Stimulated activated CD4-positive, alpha-beta T cell treated with anti-CD3 and anti-CD28 coated beads, Interleukin-15, amount 100 ng/mL, for 48 hours (primary cell): ENCODE measurements around the gene NELFA.

Experiments
- DNase-seq, 2 donors: peaks; one replicate each; pipeline ENCODE4 v3.0.0-alpha.2; 2020; ENCODE audit warnings: low read depth in 2 of 2

Gene NELFA

DNA sequence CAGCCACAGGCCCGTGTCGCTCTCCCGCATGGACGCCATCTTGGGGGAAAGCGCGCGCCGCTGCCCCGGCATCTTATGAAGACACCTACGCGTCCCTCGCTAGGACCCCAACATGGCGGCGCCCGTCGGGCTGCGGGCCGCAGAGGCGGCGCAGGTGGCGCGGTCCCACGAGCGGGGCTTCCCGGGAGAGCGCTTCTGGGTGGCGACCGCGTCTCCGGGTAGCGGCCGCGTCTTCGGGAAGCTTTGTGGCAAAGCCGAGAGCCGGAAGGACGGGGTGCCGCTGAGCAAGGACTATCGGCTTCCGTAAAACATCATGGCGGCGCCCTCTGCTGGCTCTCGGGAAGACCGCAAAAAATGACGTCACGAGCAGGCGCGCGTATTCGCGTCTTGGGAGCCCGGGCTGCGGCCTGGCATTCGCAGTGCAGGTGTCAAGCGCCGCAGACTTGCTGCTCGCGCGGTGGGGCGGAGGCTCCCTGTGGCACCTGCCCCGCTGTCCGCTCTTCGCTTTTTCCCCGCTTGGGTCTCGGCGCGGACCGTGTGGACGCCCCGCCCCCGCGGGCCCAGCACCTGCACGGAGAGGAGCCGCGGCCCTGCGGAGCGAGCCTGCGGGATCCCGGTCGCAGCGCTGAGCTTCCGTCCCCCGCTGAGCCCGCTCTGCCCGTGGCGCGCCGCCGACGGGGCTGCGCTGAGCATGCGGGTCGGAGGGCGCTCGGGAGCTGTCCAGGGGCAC is at the start of gene NELFA:
TSS of gene NELFA (minus strand) at position 54 of the 730 bp plus-strand sequence. CDS start at position 39, 15 bp downstream.
- peak; percentile 91 for DNase-seq

DNA sequence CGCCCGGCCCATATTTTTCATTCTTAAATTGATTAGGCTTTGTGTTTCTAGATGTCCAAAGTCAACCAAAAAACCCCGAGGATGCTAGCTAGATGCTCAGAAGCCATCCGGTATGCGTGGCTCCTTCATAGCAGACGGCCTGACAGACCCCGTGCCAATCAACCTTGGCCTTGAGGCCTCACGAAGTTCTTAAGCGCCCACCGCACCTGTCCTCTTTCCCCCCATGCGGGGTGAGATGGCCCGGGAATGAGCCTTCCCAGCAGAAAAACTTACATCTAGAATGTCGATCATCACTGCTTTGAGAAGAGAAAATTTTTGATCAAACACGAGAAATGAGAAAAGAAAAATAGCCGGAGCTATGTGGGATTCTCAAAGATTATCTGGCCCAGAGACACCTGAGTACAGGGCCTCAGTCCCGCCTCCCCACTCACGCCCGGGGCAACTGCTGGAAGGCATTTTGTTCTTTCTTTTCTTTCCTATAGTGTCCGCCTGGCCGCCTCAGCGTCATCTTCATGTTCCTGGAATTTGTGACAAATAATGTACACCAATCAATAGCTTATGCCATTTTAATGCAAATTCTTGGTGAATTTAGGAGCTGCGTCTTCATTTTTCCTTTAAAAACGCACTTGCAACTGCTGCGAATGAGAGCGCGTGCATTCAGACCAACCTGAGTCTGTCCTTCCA is 48.8 kb upstream of the NELFA start:
- DNase-seq, result no peak

DNA sequence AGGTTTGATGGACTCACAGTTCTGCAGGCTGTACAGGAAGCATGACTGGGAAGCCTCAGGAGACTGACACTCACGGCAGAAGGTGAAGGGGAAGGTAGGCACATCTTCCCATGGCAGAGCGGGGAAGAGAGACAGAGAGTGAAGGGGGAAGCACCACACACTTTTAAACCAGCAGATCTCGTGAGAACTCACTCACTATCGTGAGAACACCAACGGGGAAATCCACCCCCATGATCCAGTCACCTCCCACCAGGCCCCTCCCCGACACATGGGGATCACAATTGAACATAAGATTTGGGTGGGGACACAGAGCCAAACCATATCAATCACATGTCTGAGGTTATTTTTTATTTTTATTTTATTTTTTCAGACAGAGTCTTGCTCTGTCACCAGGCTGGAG is 45.4 kb upstream of the NELFA start:
- DNase-seq, result no peak

DNA sequence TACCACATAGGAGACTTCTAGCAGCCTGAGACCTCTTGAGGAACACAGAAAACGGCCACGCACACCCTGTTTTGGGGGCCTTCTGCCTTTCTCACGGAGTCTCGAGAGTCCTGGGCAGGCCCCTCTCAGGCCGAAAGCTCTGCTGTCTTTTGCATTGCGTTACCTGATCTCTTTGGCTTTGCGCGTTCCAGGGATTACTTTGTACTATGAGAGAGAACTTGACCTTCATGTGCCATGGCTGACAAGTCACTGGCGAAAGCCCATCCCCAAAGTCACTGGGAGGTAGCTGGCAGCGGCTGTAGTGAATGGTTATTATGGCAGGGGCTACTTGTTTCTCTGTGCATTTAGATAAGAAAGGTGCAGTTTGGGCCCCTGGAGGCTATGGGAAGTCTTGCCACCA is 42.3 kb upstream of the NELFA start:
- DNase-seq, result no peak

DNA sequence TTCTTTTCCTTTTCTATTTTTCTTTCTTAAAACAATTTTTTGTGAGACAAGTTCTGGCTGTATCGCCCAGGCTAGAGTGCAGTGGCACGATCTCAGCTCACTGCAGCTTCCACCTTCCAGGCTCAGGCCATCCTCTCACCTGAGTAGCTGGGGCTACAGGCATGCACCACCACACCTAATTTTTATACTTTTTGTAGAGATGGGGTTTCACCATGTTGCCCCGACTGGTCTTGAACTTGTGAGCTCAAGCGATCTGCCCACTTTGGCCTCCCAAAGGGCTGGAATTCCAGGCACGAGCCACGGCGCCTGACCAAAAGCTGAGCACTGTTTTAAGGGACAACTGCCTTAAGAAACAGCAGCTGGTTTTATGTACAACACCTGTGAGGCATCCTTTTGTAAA is 41.0 kb upstream of the NELFA start:
- DNase-seq, result no peak

DNA sequence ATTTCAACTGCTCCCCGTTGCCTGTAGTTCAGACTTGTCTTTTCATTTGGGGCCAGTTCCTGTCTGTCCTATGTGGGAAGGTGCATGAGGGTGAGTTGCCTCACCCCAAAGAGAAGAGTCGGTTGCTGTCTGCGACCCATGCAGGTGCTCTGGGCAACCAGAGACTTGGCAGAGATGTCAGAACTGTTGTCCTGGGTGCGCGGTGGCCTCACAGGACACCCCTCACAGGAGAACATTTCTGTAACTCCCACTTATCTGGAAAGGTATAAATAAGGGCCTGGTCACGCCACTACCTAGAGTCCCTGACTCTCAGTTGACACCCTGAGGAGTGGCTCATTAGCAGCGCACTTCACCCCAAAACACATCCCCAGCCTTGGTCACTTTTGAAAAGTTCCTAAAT is 40.6 kb upstream of the NELFA start:
- DNase-seq, result no peak

DNA sequence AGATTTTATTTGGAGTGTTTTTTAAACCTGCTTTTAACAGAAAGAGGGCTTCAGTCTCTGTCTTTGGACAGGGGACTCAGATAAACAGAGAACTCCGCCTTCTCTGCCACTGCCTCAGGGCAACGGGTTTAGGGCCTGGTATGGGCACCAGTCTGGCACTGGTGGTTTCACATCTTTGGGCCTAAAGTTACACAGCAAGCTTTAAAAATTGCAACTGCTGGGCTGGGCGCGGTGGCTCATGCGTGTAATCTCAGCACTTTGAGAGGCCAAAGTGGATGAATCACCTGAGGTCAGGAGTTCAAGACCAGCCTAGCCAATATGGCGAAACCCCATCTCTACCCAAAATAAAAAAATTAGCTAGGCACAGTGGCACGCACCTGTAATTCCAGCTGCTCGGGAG is 40.1 kb upstream of the NELFA start:
- DNase-seq, result no peak

DNA sequence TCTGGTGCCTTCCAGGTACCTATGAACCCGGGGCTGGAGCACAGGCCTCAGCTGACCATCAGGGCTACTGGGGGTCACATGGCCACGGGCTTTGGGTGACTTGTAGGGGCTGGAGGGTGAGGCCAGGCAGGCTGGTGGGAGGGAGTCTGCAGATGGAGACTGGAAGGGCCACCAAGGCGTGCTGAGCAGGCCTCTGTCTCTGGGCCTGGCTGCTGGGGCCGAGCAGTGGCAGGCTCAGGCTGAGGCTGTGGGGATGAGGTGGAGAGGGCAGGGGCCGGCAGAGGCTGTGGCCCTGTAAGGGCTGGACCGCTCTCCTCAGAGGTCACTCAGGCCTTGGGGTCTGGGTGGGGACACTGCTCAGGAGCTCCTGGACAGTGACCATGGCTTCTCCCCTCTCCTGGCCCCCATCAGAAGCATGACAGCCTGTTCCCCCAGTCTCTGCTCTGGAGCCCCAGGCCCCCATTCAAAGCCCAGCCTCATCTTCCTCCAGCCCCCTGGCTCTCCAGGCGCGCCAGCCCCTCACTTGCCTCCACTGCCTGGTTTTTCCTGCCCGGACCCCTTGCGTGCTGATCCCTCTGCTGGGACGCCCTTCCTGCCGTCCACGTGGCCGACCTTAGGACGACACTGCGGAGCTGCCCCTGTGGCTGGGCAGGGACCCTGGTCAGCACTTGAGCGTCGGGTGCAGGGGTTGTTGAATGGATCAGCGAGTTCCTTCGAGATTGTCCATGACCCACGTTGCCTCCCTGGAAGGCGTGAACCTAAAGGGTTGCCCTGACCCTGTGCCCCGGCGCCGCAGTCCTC is 39.2 kb upstream of the NELFA start:
- DNase-seq, result no peak

DNA sequence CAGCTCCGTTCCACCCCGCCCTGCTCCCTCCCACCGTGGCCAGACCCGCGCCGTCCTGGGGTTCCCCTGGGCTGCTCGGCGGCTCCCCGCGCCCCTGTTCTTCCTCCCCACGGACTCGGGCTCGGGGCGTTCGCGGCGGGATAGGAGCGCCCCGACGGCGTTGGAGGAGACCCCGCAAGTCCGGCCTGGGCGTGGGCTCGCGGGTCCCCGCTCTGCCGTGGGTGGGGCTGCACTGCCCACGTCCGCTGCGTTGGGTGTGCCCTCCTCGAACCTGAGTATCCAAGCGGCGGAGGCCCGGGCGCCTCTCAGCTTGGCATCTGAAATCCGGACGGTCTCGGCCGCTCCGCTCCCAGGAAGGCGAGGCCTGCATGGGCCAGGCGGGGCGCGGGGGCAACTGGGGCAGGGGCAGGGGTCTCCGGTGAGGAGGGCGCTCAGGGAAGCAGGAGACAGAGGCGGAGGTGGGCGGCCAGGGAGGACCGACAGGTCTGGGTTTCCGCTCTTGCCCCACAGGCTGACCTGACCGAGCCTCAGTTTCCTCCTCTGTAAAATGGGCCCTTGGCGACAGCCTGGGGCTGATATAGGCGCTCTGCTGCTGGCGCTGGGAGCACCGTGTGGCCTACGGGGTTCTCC is 38.4 kb upstream of the NELFA start:
- DNase-seq, result no peak

DNA sequence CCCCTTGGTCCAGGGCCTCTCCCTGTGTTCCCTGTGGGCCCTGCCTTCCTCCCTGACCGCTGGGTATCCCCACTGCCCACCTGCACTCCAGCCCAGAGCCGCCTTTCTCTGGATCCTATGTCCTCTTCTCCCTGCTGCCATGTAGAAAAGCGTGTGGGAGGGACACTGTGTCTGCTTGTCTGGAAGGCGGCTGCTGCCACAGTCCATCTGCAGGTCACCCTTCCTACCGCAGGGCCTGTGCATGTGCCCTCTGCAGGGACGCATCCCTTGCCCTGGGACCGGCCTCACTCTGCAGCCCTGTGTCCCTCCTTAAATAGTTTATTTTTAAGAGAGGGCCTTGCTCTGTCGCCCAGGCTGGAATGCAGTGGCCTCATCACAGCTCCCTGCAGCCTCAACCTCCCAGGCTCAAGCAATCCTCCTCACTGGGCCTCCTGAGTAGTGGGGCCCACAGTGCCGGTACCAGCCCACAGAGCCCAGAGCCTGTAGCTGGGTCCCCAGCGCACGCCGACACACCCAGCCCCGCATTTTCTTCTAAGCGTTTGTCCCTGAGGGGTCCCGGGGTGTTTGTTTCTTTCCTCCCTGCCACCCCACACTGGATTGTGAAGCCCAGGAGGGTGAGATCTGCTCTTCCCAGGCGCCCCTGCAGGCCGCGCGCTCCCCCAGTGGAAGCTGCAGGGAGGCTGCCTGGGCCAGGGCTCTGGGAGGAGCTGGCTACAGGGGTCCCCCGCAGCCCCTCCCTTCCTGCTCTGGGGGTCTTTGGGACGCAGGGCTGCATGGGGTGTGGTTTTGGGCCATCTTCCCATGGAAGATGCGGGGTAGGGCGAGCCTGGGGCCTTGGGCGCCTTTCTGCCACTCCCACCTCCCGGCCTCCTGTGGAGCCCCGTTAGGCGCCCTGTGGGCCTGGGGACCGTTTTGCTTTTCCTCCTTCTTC is 37.5 kb upstream of the NELFA start:
- no peak for DNase-seq

DNA sequence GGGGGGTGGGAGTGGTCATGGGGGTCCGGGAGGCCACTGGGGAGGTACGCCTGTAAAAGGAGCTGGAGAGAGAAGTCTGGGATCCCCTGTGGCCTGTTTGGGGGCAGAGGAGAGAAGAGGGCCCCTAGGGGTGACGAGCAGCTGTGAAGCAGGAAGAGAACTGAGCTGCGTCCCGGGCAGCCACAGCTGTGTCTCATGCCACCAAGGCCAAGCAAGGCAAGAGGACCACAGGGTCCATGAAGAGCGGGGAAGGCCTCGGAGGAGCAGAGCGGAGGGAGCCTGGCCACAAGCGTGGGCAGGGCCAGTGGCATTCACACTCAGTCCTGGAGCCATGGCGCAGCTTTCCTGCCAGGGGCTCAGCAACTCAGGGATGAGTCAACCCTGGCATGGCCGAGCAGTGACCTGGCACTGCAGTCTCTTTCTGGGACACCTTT is 36.8 kb upstream of the NELFA start:
- no peak for DNase-seq

DNA sequence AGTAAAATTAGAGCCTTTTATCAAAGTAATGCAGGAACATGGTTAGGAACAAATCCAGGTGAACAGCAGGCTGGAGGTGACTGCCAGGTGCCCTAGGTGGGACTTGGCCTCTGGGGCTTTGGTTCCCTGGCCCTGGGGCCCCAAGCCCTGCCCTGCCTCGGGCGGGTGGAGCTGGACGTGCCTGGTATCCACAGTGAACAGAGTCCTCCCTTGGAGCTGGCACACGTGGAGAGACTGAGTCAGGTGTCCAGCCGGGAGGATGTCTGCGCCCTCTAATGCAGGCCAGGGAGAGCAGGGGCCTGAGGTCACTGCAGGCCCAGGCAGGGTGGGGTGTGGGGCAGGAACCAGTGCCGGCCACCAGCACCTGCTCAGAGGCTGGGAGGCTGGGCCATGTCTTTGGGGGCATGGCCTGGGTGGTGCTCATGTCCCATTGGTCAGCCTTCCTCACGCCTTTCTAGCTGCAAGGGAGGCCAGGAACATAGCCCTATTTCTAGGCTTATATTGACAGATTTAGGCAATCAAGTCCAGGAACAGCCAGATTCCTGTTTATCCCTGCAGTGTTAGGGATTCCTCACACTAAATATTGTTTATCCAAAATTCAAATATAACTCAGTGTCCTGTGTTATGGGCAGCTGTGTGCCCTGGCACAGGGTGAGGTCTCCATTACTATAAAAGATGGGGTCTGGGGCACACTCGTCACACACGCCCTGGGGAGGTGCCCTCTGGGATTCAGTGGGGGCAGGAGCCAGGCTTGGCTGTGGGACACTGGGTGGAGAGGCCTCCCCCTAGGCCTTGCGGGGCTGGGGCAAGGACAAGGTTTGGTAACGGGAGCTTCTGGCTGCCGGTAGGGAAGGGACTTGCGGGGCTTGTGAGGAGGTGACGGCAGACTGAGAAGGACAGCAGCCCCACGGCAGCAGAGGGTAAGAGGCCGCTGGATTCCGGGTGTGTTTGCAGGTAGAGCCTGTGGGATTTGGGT is 36.1 kb upstream of the NELFA start:
- DNase-seq, result no peak

DNA sequence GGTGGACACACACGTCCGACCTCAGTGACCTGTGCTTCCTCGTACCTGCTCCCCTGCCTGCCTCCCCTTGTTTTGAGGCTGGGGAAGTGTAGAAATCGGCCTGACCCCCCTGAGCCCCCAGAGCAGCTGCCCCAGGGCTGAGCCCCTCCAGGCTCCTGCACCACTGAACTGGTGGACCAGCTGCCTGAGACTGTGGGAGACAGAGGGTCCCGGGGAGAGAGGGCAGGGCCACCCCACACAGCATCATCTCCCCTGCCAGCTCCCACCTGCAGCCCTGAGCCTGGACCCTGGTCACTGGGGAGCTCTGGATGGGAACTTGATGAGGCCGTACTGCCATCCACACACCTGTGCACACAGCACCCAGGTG is 35.3 kb upstream of the NELFA start:
- no peak for DNase-seq

DNA sequence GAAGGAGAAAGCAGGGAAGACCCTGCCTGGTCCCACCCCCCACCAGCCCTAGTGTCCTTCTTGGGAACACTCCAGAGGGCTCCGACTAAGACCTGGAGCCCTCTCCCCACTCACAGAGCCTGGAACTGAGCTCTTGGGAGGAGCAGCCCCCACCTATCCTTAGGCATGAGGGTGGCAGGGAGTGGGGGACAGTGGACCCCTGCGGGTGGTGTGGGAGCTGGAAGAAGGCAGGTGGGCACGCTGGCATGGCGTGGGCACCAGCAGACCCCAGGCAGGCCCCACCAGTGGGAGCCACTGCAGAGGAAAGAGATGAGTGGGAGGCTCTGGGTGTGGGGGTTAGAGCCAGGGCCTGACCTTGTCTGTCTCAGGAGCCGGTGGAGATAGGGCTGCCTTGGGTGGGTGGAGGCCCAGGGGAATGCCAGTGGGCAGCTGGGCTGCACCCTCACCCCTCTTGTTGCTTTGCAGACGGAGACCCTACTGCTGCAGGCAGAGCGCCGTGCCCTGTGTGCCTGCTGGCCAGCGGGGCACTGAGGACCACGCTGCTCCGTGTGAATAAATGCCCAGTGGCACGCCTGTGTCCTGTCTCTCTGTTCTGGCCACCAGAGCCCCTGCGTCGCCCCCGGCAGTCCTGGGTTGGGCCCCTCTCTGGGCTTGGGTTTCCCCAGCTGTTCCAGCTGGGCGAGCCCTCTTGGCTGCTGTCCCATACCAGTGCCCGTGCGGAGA is 34.8 kb upstream of the NELFA start:
- DNase-seq, result no peak

DNA sequence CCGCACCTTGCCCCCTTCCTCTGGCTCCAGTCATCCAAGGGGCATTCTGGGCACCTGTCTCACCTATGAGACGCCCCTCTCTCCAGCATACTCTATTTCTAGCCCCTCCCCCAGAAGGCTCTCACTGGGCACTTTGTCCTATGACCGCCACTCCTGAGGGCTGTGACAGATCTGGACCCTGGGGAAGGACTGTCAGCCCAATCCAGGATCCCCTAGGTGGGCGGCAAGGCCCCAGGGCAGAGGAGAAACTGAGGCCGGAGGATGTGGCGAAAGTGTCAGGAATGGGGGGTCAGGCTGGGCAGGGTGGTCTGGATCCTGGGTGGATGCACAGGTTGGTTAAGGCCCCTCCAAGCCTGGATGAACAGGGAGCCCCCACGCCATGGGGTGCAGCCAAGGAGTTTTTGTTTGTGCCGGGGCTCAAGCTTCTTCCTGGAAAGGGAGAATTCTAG is 34.2 kb upstream of the NELFA start:
- DNase-seq, result no peak

DNA sequence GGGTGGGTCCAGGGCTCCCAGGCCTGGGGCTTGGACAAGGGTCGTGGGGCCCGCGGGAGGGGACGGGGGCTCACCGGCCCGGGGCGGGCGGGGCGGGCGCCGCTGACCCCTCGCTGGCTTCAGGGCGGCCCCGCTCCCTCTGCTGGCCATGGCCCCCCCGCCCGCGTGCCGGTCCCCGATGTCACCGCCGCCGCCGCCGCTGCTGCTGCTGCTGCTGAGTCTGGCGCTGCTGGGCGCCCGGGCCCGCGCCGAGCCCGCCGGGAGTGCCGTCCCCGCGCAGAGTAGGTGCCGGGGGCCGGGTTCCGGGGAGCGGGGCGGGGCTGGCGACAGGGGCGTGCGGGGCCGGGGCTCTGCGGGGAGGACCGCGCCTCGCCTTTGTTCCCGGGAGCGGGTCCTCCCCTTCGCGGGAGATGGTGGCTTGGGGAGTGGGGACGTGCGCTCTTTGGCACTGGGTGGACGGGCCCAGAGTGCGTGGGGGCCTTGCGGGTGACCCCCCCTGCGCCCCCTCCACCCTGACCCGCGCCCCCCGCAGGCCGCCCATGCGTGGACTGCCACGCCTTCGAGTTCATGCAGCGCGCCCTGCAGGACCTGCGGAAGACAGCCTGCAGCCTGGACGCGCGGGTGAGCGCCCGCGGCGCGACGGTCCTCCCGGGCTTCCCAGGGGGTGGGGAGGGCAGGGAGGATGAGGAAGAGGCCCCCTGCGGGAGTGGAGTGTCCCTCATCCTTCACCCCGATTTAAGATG is 33.6 kb upstream of the NELFA start:
- DNase-seq, result no peak

DNA sequence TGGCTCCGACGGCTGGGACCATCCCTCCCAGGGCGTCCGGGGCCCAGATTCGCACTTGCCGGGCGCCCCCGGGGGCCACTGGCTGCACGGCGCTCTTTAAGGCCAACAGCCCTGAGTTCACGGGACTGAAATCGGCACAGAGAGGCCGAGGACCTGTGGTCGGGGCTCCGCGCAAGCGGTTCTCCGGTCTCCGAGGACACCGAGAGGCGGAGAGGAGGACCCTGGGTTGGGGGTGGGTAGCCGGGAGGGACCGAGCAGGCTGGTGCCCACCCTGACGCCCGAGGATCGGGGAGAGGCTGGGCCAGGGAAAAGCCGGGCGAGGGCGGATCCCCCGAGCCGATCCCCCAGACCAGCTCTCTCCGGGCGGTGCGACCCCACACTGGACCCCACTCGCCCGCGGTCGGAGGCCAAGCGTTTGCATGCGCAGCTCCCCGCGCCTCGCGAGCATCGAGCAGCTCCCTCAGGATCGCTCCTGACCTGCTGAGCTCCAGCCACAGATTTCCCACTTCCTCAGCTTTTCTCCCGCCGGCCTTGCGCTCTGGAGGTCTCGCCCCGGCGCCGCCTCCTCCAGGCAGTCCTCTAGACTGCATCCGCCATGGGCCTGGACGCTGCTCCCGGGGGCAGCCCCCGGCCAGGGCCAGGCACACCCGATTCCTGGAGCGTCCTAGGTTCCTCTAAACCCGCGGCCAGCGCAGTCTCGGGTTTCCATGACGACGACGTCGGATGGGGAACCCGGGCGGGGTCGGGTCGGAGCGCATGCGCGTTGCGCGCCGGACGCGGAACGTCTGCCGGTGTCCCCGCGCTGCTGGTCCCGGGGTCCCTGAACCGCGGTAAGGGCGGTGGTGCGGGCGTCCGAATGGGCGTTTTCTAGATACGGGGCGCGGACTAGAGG is 32.7 kb upstream of the NELFA start:
- DNase-seq, result peak; percentile 77 to 86
